Gastroesophageal sphincter (tissue), 3 donors: Measurements from ENCODE around the gene IGF2R.

Source experiments
- EP300 ChIP-seq: sonication (generic); formaldehyde crosslinking; IDR thresholded peaks from one replicate; pipeline ENCODE4 v1.6.1; 2017; ENCODE audit warnings: antibody characterized with exemption, mild to moderate bottlenecking
- TF ChIP-seq, protein P1 (sequence below), 4 experiments: fragments of 200-600 bp in 2 of 4; fragments of 450-650 bp in 2 of 4; sonication (generic) in 1 of 4; IDR thresholded peaks; one replicate each; pipeline ENCODE4 v1.5.1; 2017 to 2019; ENCODE audit warnings: antibody characterized with exemption in 4 of 4, mild to moderate bottlenecking in 2 of 4, moderate library complexity in 2 of 4

DNA sequence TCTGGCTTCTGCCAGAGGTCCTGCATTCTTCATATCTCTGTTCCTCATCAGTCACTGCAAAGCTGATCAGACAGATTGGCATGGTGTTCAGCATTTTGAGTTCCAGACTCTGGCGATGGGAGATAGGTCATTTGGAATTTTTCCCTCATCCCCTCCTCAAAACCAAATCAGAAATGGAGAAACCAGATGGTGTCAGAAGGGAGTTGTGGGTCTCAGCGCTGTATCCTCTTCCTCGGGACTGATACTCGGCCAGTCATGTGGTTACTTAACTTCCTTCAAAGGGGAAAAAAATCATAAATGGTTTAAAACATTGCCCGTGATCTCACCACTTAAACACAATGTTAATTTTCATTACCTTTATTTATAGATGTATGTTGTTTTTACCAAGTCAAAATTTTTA, 75.8 kb downstream of the IGF2R start:
- TF ChIP-seq, protein P1, sequence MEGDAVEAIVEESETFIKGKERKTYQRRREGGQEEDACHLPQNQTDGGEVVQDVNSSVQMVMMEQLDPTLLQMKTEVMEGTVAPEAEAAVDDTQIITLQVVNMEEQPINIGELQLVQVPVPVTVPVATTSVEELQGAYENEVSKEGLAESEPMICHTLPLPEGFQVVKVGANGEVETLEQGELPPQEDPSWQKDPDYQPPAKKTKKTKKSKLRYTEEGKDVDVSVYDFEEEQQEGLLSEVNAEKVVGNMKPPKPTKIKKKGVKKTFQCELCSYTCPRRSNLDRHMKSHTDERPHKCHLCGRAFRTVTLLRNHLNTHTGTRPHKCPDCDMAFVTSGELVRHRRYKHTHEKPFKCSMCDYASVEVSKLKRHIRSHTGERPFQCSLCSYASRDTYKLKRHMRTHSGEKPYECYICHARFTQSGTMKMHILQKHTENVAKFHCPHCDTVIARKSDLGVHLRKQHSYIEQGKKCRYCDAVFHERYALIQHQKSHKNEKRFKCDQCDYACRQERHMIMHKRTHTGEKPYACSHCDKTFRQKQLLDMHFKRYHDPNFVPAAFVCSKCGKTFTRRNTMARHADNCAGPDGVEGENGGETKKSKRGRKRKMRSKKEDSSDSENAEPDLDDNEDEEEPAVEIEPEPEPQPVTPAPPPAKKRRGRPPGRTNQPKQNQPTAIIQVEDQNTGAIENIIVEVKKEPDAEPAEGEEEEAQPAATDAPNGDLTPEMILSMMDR (IDR thresholded peaks at IDR 0.05): no peak
- TF ChIP-seq EP300: no peak
